Measurements from ENCODE around the gene TNFSF9. TPM values are rescaled to one million over a fixed set of nuclear protein-coding genes. Genes with fewer than 3 reads are reported as not detected.

The TNFSF9 gene, protein sequence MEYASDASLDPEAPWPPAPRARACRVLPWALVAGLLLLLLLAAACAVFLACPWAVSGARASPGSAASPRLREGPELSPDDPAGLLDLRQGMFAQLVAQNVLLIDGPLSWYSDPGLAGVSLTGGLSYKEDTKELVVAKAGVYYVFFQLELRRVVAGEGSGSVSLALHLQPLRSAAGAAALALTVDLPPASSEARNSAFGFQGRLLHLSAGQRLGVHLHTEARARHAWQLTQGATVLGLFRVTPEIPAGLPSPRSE
- 1 to 10 TPM in 1 of 4 donors, under 1 TPM in 3; 0.20 to 2.4 (median 0.39) TPM for polyA plus RNA-seq (ENCODE audit: insufficient read length in 4 of 4)

DNA sequence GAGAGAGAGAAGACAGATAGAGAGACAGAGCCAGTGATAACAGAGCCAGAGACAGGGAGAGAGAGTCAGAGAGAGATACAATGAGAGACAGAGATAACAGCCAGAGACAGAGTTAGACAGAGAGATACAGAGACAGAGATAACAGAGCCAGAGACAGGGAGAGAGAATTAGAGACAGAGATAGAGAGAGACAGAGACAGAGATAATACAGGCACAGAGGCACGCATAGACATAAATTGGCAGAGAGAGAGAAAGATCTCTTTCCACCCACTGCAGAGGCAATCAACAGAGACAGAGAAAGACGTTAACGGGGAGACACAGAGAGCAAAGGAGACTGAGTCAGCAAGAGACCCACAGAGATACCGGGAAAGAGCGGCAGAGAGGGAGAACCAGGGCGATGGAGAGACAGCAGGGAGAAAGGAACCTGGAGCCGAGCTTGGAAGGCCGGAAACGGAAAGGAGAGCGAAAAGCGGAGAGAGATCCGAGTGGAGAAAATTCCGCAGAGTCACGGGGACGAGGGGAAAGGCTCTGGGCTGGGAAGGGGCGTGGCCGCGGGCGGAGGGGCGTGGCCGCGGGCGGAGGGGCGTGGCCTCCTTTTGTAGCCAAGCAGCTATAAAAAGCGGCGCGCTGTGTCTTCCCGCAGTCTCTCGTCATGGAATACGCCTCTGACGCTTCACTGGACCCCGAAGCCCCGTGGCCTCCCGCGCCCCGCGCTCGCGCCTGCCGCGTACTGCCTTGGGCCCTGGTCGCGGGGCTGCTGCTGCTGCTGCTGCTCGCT, at the start of gene TNFSF9:
TSS of gene TNFSF9 (plus strand) at position 641 of the 777 bp plus-strand sequence. CDS start at position 652, 11 bp downstream.
- DNase-seq (ENCODE audit: low read depth in 4 of 4, low spot score in 3 of 4): peak in 3 of 4 donors; percentile 62 to 67 (median 65)

DNA sequence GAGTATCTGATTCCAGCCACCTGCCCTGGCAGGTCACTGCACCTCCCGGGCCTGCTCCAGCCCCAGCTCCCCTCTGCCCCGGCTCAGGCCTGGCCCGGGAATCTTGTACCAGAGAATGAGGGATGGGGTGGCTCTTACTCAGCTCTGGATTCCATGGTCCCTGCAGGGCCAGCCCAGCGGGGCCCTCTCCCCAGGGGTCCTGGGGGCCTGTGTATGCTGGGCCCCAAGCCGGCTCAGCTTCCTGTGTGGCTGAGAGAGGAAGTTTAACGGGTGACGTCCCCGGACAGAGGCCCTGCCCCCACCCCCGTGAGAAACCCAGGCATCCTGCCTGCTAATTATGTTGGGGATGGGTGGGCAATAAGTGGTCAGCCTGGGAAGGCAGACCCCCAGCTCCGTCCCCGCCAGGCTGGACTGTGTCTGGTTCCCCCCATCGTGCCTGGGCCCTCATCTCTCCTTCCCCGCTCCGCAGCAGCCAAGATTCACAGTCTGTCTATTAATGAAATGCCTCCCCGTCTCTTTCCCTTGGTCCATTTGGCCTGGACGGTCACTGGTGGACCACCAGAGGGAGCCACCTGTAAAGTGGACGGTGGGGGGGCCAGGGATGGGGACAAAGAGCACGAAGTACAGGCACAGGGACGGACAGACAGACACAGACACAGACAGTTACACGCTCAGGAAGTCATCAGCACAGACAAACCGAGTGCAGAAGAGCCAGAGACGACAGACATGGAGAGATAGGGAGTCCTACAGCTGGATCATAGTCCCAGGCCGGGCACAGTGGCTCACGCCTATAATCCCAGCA, 49.1 kb upstream of the TNFSF9 start, which contains the start of gene DENND1C:
TSS of gene DENND1C (minus strand) at position 247 of the 802 bp plus-strand sequence. CDS start at position 155, 92 bp downstream.
- no peak for DNase-seq (ENCODE audit: low read depth in 4 of 4, low spot score in 3 of 4)

GRCh38 chr19:6482343-6482686, 48.5 kb upstream of the TNFSF9 start:
- DNase-seq (ENCODE audit: low read depth in 4 of 4, low spot score in 3 of 4): no peak

DNA sequence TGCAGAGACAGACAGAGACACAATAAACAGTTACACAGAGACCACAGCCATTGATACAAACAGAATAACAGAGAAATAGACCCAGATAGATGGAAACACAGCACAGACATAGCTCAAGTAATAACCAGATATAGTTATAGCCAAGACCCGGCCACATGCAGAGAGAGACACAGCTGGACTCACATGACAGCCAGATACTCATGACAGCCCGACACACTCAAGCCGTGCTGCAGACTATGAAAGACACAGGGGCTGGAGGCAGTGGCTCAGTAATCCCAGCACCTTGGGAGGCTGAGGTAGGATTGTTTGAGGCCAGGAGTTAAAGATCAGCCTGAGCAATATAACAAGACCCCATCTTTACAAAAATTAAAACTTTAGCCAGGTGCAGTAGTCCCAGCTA, 47.6 kb upstream of the TNFSF9 start:
- no peak for DNase-seq (ENCODE audit: low read depth in 4 of 4, low spot score in 3 of 4)

DNA sequence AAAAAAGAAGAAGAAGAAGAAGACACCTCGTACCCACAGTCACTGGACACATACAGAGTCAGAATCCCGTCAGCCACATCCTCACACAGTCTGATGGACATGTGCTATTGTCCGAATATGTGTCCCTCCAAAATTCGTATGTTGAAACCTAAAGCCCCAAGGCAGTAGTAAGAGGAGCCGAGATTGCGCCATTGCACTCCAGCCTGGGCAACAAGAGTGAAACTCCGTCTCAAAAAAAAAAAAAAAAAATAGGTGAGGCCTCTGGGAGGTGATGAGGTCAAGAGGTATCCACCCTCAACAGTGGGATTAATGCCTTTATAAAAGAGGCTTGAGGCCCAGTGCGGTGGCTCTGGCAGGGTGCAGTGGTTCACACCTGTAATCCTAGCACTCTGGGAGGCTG, 46.6 kb upstream of the TNFSF9 start:
- DNase-seq (ENCODE audit: low read depth in 4 of 4, low spot score in 3 of 4): no peak

- DNase-seq (ENCODE audit: low read depth in 4 of 4, low spot score in 3 of 4): no peak
These were observed 46.0 kb upstream of the TNFSF9 start for GRCh38 chr19:6484831-6485230.

DNA sequence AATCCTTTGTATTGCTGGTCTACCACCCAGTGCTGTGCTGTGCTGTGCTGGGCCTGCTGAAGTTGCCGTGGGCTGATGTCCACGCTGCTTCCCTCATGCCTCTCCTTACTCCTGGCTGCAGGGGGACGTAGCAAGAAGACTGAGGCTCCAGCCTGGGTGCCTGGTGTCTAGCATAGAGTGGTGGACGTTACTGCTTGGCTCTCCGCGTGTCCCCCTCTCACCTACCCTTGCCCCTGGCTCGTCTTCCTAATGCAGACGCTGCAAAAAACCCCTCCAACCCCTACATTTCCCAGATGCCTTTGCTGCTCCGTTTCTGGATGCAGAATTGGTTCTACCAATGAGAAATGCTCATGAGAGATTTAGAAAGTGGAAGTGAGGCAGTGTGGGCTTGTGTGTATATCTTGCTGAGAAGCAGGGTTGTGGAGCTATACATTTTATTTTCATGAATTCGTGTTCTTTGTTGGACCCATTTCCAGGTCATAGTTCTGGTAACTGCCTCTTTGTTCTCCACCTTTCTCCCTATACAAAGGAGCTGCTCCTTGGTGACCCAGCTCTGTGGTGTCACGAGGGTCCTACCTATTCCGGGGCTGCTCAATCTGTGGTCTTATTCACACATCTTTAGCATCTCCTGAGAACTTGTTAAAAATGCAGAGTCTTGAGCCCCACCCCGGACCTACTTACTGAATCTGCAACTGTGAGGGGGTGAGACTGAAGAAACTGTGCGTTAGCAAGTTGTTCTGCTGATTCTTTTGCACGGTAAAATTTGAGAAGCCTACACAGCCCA, 41.4 kb upstream of the TNFSF9 start:
- no peak for DNase-seq (ENCODE audit: low read depth in 4 of 4, low spot score in 3 of 4)

GRCh38 chr19:6490134-6490533, 40.7 kb upstream of the TNFSF9 start:
- no peak for DNase-seq (ENCODE audit: low read depth in 4 of 4, low spot score in 3 of 4)

DNA sequence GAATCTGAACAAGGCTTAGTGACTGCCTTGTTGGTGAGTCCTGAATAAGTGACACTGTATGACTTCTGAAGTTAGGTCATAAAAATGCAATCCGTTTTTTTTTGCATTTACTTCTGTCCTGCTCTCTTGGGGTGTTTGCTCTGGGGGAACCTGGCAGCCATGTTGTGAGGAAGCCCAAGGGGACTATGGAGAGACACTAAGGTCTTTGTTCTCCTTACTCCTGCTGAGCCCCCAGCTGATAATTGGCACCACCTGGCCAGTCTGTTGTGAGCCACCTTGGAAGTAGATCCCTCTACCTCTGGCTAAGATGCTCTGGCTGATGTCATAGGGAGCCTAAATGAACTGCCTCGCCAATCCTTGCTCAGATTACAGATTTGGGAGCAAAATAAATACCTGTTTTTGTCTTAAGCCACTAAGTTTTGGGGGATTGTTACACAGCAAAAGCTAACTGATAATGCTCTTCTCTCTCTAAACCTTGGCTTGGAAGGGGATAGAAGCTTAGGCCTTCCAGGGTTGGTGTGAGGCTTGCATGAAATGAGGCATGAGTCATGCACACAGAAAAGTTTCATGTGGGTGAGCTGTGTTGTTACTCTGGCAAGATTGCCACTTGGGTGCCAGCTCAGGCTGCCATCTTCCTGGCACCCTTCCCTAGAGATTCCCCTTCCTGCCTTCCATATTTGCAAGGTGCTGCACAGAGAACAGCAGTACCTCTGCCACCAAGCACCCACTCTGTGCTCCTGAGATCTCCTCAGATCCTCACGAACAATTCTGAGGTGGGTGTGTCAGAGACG, 38.8 kb upstream of the TNFSF9 start:
- no peak for DNase-seq (ENCODE audit: low read depth in 4 of 4, low spot score in 3 of 4)

DNA sequence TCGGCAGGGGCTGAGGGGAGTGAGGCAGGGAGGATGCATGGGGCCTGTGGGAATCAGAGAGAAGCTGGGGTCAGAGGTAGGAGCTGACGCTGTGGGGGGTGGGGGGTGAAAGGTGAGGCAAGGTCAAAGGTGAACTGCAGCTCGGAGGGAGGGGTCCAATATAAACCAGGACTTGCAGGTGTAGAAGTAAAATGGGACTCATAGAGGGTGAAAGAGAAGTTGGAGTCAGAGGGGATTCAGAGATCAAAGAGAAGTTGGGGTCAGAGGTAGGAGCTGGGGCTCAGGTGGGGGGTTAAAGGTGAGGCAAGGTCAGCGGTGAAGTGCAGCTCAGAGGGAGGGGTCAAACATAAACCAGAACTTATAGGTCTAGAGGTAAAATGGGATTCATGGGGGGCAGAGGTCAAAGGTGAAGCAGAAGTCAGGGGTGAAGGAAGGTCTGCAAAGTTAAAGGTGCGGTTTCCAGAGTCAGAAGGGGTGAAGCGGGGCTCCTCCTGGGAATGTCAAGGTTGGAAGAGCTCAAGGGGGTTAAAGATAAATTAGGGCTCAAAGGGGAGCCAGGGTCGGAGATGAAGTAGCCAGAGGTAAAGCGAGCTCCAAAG, 36.3 kb upstream of the TNFSF9 start:
- DNase-seq (ENCODE audit: low read depth in 4 of 4, low spot score in 3 of 4): no peak

DNA sequence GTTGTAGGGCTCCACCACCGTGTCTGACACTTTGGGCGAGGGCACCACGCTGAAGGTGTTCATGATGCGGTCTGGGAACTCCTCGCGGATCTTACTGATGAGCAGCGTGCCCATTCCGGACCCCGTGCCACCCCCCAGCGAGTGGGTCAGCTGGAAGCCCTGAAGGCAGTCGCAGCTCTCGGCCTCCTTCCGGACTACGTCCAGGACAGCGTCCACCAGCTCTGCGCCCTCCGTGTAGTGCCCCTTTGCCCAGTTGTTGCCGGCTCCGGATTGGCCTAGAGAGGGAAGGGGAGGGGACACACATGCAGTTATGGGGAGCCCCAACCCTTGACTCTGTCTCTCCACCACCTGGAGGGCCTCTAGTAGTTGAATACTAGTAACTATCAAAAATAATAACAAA, 34.9 kb upstream of the TNFSF9 start:
- DNase-seq (ENCODE audit: low read depth in 4 of 4, low spot score in 3 of 4): no peak

DNA sequence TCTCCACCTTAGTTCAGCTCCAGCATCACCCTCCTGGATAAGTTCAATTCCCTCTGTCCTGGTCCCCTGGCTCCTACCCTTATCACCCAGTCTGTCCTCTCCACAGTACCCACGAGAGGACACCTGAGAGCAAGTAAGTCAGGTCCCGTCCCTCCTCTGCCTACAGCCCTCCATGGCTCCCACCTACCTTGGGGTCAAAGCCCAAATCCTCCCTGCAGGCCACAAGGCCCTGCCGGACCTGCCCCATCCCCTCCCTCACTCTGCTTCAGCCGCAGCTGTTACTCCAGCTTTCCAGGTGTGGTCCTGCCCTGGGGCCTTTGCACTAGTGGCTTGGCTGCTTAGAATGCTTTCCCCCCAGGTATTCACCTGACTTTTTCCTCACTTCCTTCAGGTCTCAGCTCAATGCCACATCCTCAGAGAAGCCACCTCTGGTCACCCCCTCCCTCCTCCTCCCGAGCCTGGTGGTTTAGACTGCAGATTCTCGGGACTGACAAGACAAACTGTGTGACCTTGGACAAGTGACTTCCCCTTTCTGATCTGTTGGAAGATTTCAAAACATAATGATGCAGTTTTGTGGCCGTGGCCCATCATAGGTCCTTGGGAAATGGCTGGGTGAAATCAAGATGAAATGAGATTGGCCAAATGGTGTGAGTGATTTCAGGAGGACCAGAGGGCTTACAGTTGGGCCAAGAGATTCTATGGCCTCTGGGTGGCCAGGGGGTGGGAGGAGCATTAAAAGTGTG, 32.4 kb upstream of the TNFSF9 start:
- DNase-seq (ENCODE audit: low read depth in 4 of 4, low spot score in 3 of 4): no peak

- no peak for DNase-seq (ENCODE audit: low read depth in 4 of 4, low spot score in 3 of 4)
These were observed 31.6 kb upstream of the TNFSF9 start for GRCh38 chr19:6499052-6499790.

GRCh38 chr19:6500837-6501739, 29.7 kb upstream of the TNFSF9 start:
- DNase-seq (ENCODE audit: low read depth in 4 of 4, low spot score in 3 of 4): no peak

DNA sequence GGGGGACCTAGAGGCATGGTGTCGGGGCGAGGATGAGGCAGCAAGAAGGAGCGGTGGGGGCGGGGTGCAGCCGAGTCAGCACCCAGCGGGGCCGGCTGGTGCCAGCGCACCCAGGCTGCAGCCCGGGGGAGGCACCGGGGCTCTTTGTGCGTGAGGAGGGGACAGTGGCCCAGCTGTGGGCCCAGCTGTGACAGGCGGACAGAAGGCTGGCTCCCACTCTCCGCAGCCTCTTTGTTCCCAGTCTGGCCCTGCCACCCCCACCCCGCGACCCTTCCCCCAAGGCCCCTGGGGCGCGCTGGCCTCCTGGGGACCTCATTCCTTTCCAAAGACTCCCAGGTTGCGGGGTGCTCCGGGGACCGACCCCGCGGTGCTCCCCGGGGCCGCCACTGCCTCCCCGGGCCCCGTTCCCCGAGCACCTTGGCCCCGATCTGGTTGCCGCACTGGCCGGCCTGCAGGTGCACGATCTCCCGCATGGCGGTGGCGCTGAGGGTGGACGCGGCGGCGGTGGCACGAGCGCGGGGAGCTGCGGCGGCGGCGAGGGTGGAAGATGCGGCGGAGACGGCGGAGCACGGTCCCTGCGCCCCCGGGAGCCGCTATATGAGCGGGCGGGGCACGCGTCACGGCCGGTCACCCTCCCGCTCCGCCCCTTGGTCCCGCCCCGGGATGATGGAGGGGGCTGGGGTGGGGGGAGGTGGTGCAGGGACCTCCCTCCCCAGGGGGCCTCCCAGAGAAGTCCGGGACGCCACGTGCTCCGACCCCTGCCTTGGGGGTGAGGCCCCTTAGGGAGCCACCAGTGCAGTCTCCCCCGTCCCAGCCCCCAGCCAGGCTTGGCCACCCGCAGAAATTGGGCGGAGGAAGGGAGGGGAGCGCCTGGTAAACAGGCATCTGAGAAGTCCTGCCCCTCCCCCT, 28.8 kb upstream of the TNFSF9 start, which contains the start of gene TUBB4A:
TSS of gene TUBB4A (minus strand) at position 570 of the 909 bp plus-strand sequence. CDS start at position 473, 97 bp downstream.
- DNase-seq (ENCODE audit: low read depth in 4 of 4, low spot score in 3 of 4): no peak
